Measurements from ENCODE around the gene SIRPD. TPM values are rescaled to one million over a fixed set of nuclear protein-coding genes. Genes with fewer than 3 reads are reported as not detected.

Gene SIRPD
- polyA plus RNA-seq, 2 donors, result not detected

- no peaks in the 10 kb centered on the region for H3K27me3 ChIP-seq (ENCODE audit: control insufficient read depth in 1 of 2, insufficient read depth in 2 of 2, low read length in 2 of 2)
- H3K9me3 ChIP-seq (ENCODE audit: control insufficient read depth in 2 of 2, insufficient read depth in 1 of 2, low read depth in 1 of 2, low read length in 1 of 2), result peaks cover 0 to 2% of the 10 kb centered on the region in 2 donors
- H3K4me1 ChIP-seq (ENCODE audit: control insufficient read depth in 2 of 2, insufficient read depth in 2 of 2, low read length in 1 of 2), result no peaks in the 10 kb centered on the region
- H3K27ac ChIP-seq (ENCODE audit: low read depth in 2 of 2, low read length in 1 of 2), result no peak overlapping the region
- no peak overlapping the region for H3K4me3 ChIP-seq (ENCODE audit: low read depth in 1 of 2, low read length in 2 of 2)
- H3K36me3 ChIP-seq (ENCODE audit: control insufficient read depth in 2 of 2, insufficient read depth in 2 of 2, low read length in 1 of 2), result no peaks in the 10 kb centered on the region
Measured at GRCh38 chr20:1555952-1556351, 1.6 kb downstream of the SIRPD start.

- Histone ChIP-seq H3K4me1 (ENCODE audit: control insufficient read depth in 2 of 2, insufficient read depth in 2 of 2, low read length in 1 of 2) (no peaks in the 10 kb centered on the region), H3K9me3 (ENCODE audit: control insufficient read depth in 2 of 2, insufficient read depth in 1 of 2, low read depth in 1 of 2, low read length in 1 of 2) (no peaks in the 10 kb centered on the region), H3K4me3 (ENCODE audit: low read depth in 1 of 2, low read length in 2 of 2) (no peak overlapping the region), H3K27me3 (ENCODE audit: control insufficient read depth in 1 of 2, insufficient read depth in 2 of 2, low read length in 2 of 2) (no peaks in the 10 kb centered on the region), H3K36me3 (ENCODE audit: control insufficient read depth in 2 of 2, insufficient read depth in 2 of 2, low read length in 1 of 2) (no peaks in the 10 kb centered on the region), H3K27ac (ENCODE audit: low read depth in 2 of 2, low read length in 1 of 2) (no peak overlapping the region)
- 92 to 93% methylated on average over 1 of the region's 1 CpG for WGBS, 2 donors
Measured at GRCh38 chr20:1539816-1540419, 17.6 kb downstream of the SIRPD start.

- Histone ChIP-seq H3K27ac (ENCODE audit: low read depth in 2 of 2, low read length in 1 of 2) (no peak overlapping the region), H3K4me3 (ENCODE audit: low read depth in 1 of 2, low read length in 2 of 2) (no peak overlapping the region)
Measured at GRCh38 chr20:1538655-1539054, 18.9 kb downstream of the SIRPD start.

GRCh38 chr20:1537731-1538058 lies 19.8 kb downstream of the SIRPD start:
- H3K4me3 ChIP-seq (ENCODE audit: low read depth in 1 of 2, low read length in 2 of 2), result no peak overlapping the region
- no peak overlapping the region for H3K27ac ChIP-seq (ENCODE audit: low read depth in 2 of 2, low read length in 1 of 2)
- H3K4me1 ChIP-seq (ENCODE audit: control insufficient read depth in 2 of 2, insufficient read depth in 2 of 2, low read length in 1 of 2), result no peaks in the 10 kb centered on the region
- H3K36me3 ChIP-seq (ENCODE audit: control insufficient read depth in 2 of 2, insufficient read depth in 2 of 2, low read length in 1 of 2), result no peaks in the 10 kb centered on the region
- no peaks in the 10 kb centered on the region for H3K27me3 ChIP-seq (ENCODE audit: control insufficient read depth in 1 of 2, insufficient read depth in 2 of 2, low read length in 2 of 2)
- H3K9me3 ChIP-seq (ENCODE audit: control insufficient read depth in 2 of 2, insufficient read depth in 1 of 2, low read depth in 1 of 2, low read length in 1 of 2), result no peaks in the 10 kb centered on the region
- WGBS, 2 donors, result 52 to 74% methylated on average over 4 of the region's 4 CpGs

More at GRCh38 chr20:1538655-1539054, 18.9 kb downstream of the SIRPD start:
- Histone ChIP-seq H3K4me1 (ENCODE audit: control insufficient read depth in 2 of 2, insufficient read depth in 2 of 2, low read length in 1 of 2) (no peaks in the 10 kb centered on the region), H3K27me3 (ENCODE audit: control insufficient read depth in 1 of 2, insufficient read depth in 2 of 2, low read length in 2 of 2) (no peaks in the 10 kb centered on the region), H3K36me3 (ENCODE audit: control insufficient read depth in 2 of 2, insufficient read depth in 2 of 2, low read length in 1 of 2) (no peaks in the 10 kb centered on the region), H3K9me3 (ENCODE audit: control insufficient read depth in 2 of 2, insufficient read depth in 1 of 2, low read depth in 1 of 2, low read length in 1 of 2) (no peaks in the 10 kb centered on the region)

- Histone ChIP-seq H3K27ac (ENCODE audit: low read depth in 2 of 2, low read length in 1 of 2) (peak overlapping the region in 1 of 2 donors; percentile 44), H3K36me3 (ENCODE audit: control insufficient read depth in 2 of 2, insufficient read depth in 2 of 2, low read length in 1 of 2) (no peaks in the 10 kb centered on the region), H3K27me3 (ENCODE audit: control insufficient read depth in 1 of 2, insufficient read depth in 2 of 2, low read length in 2 of 2) (no peaks in the 10 kb centered on the region), H3K4me1 (ENCODE audit: control insufficient read depth in 2 of 2, insufficient read depth in 2 of 2, low read length in 1 of 2) (no peaks in the 10 kb centered on the region), H3K9me3 (ENCODE audit: control insufficient read depth in 2 of 2, insufficient read depth in 1 of 2, low read depth in 1 of 2, low read length in 1 of 2) (no peaks in the 10 kb centered on the region), H3K4me3 (ENCODE audit: low read depth in 1 of 2, low read length in 2 of 2) (no peak overlapping the region)
- 77 to 78% methylated on average over 11 of the region's 11 CpGs for WGBS, 2 donors
Measured at GRCh38 chr20:1536893-1537730, 20.4 kb downstream of the SIRPD start.

GRCh38 chr20:1535420-1536175 lies 21.9 kb downstream of the SIRPD start:
- no peaks in the 10 kb centered on the region for H3K36me3 ChIP-seq (ENCODE audit: control insufficient read depth in 2 of 2, insufficient read depth in 2 of 2, low read length in 1 of 2)

GRCh38 chr20:1534526-1534925 lies 23.0 kb downstream of the SIRPD start:
- H3K4me3 ChIP-seq (ENCODE audit: low read depth in 1 of 2, low read length in 2 of 2), result no peak overlapping the region
- 73 to 74% methylated on average over 5 of the region's 5 CpGs for WGBS, 2 donors
- no peak overlapping the region for H3K27ac ChIP-seq (ENCODE audit: low read depth in 2 of 2, low read length in 1 of 2)
- H3K36me3 ChIP-seq (ENCODE audit: control insufficient read depth in 2 of 2, insufficient read depth in 2 of 2, low read length in 1 of 2), result no peaks in the 10 kb centered on the region
- no peaks in the 10 kb centered on the region for H3K27me3 ChIP-seq (ENCODE audit: control insufficient read depth in 1 of 2, insufficient read depth in 2 of 2, low read length in 2 of 2)
- no peaks in the 10 kb centered on the region for H3K4me1 ChIP-seq (ENCODE audit: control insufficient read depth in 2 of 2, insufficient read depth in 2 of 2, low read length in 1 of 2)
- H3K9me3 ChIP-seq (ENCODE audit: control insufficient read depth in 2 of 2, insufficient read depth in 1 of 2, low read depth in 1 of 2, low read length in 1 of 2), result no peaks in the 10 kb centered on the region

More at GRCh38 chr20:1535420-1536175, 21.9 kb downstream of the SIRPD start:
- Histone ChIP-seq H3K4me1 (ENCODE audit: control insufficient read depth in 2 of 2, insufficient read depth in 2 of 2, low read length in 1 of 2) (no peaks in the 10 kb centered on the region), H3K27ac (ENCODE audit: low read depth in 2 of 2, low read length in 1 of 2) (no peak overlapping the region), H3K27me3 (ENCODE audit: control insufficient read depth in 1 of 2, insufficient read depth in 2 of 2, low read length in 2 of 2) (no peaks in the 10 kb centered on the region), H3K9me3 (ENCODE audit: control insufficient read depth in 2 of 2, insufficient read depth in 1 of 2, low read depth in 1 of 2, low read length in 1 of 2) (no peaks in the 10 kb centered on the region), H3K4me3 (ENCODE audit: low read depth in 1 of 2, low read length in 2 of 2) (no peak overlapping the region)
- 79 to 85% methylated on average over 5 of the region's 5 CpGs for WGBS, 2 donors

GRCh38 chr20:1533059-1533458 lies 24.4 kb downstream of the SIRPD start:
- Histone ChIP-seq H3K4me3 (ENCODE audit: low read depth in 1 of 2, low read length in 2 of 2) (no peak overlapping the region), H3K36me3 (ENCODE audit: control insufficient read depth in 2 of 2, insufficient read depth in 2 of 2, low read length in 1 of 2) (no peaks in the 10 kb centered on the region), H3K27ac (ENCODE audit: low read depth in 2 of 2, low read length in 1 of 2) (no peak overlapping the region), H3K4me1 (ENCODE audit: control insufficient read depth in 2 of 2, insufficient read depth in 2 of 2, low read length in 1 of 2) (no peaks in the 10 kb centered on the region), H3K9me3 (ENCODE audit: control insufficient read depth in 2 of 2, insufficient read depth in 1 of 2, low read depth in 1 of 2, low read length in 1 of 2) (no peaks in the 10 kb centered on the region), H3K27me3 (ENCODE audit: control insufficient read depth in 1 of 2, insufficient read depth in 2 of 2, low read length in 2 of 2) (no peaks in the 10 kb centered on the region)
- 78 to 81% methylated on average over 4 of the region's 4 CpGs for WGBS, 2 donors

- no peaks in the 10 kb centered on the region for H3K36me3 ChIP-seq (ENCODE audit: control insufficient read depth in 2 of 2, insufficient read depth in 2 of 2, low read length in 1 of 2)
- H3K4me1 ChIP-seq (ENCODE audit: control insufficient read depth in 2 of 2, insufficient read depth in 2 of 2, low read length in 1 of 2), result no peaks in the 10 kb centered on the region
- H3K27ac ChIP-seq (ENCODE audit: low read depth in 2 of 2, low read length in 1 of 2), result no peak overlapping the region
- no peak overlapping the region for H3K4me3 ChIP-seq (ENCODE audit: low read depth in 1 of 2, low read length in 2 of 2)
- H3K9me3 ChIP-seq (ENCODE audit: control insufficient read depth in 2 of 2, insufficient read depth in 1 of 2, low read depth in 1 of 2, low read length in 1 of 2), result no peaks in the 10 kb centered on the region
- 30% methylated on average over 1 of the region's 1 CpG for WGBS, 2 donors
- no peaks in the 10 kb centered on the region for H3K27me3 ChIP-seq (ENCODE audit: control insufficient read depth in 1 of 2, insufficient read depth in 2 of 2, low read length in 2 of 2)
Measured at GRCh38 chr20:1528811-1529210, 28.7 kb downstream of the SIRPD start.
